NCI-H187 (cell line): ENCODE results near the gene ZBTB39.
"Not testable (repeated sequence)": the region's sequence is repeated elsewhere in the genome, so short reads cannot be mapped to it uniquely, and the experiment has no call there.

Source experiments
- DNase-seq, 2 experiments: peaks; one replicate each; lab custom pipeline; 2025; lab: John Stamatoyannopoulos, UW

ZBTB39 gene

GRCh38 chr12:56980268-56980667 lies 26.1 kb downstream of the ZBTB39 start:
- no peak for DNase-seq

DNA sequence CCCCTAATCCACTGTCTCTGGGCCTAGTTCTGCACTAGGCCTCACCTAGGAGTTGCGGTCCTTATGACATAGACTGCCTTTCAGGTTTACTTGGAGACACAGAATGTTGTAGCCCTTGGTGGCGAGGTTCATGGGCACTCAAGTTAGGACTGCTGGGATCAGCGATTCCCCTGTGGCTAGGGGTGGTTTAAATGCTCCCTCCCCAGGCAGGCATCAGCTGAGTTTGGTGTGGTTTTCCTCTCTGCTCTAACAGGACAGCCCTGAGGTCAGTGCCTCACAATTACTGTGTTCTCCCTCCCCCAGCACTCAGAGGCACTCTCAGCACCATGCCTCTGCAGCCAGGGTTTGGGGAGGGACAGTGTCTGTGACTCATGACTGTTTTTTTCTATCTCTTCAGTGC lies 26.7 kb downstream of the ZBTB39 start:
- DNase-seq = no peak

DNA sequence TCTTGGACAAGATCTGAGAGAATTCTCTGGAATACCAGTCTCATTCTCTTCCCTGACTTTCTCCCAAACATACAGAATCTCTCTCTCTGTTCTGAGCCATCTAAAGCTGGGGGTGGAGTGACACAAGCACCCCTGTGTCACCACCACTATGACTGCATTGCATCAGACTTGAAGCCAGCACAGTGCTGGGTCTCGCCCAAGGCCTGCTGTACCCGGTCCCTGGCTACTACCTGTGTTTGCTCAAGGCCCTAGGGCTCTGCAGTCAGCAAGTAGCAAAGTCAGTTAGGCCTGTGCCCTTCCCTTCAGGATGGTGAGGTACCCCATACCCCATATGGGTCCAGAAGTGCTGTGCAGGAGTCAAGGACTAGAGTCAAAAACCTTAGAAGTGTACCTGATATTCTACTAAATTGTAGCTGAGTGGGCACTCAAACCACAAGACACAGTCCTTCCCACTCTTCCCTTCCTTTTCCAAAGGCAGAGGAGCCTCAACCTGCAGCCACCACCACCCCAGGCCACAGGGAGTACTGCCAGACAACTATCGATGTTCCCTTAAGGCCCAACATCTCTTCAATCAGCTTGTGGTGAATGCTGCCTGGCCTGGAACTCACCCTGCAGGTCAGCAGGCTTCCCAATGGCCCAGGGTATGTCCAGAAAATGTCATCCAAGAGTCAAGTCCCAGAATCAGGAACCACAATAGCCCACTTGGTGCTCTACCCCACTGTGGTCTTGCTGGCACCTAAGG lies 27.8 kb downstream of the ZBTB39 start:
- DNase-seq = no peak

DNA sequence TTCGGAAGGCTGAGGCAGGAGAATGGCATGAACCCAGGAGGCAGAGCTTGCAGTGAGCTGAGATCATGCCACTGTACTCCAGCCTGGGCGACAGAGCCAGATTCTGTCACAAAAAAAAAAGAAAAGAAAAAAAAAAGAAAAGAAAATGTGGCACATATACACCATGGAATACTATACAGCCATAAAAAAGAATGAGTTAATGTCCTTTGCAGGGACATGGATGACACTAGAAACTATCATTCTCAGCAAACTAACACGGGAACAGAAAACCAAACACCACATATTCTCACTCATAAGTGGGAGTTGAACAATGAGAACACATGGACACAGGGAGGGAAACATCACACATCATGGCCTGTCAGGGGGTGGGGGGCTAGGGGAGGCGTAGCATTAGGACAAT lies 29.0 kb downstream of the ZBTB39 start:
- DNase-seq = not testable (repeated sequence)

DNA sequence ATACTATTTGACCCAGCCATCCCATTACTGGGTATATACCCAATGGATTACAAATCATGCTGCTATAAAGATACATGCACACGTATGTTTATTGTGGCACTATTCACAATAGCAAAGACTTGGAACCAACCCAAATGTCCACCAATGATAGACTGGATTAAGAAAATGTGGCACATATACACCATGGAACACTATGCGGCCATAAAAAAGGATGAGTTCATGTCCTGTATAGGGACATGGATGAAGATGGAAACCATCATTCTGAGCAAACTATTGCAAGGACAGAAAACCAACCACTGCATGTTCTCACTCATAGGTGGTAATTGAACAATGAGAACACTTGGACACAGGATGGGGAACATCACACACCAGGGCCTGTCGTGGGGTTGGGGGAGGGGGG lies 32.1 kb downstream of the ZBTB39 start:
- not testable (repeated sequence) for DNase-seq

DNA sequence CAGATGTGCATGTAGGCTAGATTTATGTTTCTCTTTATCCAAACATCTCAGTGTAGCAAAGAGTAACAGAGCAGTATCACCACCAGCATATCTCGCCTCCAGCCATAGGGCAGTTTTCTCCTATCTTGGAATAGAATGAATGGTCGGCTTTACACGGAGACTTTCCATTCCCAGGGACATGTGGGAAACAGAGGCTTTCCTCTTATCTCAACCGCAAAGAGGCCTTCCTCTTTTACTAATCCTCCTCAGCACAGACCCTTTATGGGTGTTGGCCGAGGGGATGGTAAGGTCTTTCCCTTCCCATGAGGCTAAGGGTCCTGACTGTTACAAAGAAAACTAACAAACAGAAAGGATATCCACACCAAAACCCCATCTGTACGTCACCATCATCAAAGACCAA lies 37.4 kb downstream of the ZBTB39 start:
- not testable (repeated sequence) for DNase-seq

DNA sequence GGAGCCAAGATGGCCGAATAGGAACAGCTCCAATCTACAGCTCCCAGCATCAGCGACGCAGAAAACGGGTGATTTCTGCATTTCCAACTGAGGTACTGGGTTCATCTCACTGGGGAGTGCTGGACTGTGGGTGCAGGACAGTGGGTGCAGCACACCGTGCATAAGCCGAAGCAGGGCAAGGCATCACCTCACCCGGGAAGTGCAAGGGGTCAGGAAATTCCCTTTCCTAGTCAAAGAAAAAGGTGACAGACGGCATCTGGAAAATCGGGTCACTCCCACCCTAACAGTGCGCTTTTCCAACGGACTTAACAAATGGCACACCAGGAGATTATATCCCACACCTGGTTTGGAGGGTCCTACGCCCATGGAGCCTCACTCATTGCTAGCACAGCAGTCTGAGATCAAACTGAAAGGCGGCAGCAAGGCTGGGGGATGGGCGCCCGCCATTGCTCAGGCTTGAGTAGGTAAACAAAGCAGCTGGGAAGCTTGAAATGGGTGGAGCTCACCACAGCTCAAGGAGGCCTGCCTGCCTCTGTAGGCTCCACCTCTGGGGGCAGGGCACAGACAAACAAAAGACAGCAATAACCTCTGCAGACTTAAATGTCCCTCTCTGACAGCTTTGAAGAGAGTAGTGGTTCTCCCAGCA lies 40.2 kb downstream of the ZBTB39 start:
- DNase-seq = not testable (repeated sequence)

DNA sequence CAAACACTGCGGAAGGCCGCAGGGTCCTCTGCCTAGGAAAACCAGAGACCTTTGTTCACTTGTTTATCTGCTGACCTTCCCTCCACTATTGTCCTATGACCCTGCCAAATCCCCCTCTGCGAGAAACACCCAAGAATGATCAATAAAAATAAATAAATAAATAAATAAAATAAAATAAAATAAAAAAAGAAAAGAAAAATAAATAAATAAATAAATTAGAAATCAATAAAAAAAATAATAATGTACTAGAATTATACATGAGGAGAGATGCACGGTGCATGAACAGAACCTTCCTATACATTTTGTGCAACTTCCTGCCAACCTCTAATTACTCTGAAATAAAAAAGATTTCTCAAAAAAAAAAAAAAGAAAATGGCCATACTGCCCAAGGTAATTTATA lies 41.2 kb downstream of the ZBTB39 start:
- not testable (repeated sequence) for DNase-seq

GRCh38 chr12:56963557-56963956 lies 42.8 kb downstream of the ZBTB39 start:
- DNase-seq = not testable (repeated sequence)

- DNase-seq = not testable (repeated sequence)
These were observed 44.1 kb downstream of the ZBTB39 start for GRCh38 chr12:56962247-56962646.

DNA sequence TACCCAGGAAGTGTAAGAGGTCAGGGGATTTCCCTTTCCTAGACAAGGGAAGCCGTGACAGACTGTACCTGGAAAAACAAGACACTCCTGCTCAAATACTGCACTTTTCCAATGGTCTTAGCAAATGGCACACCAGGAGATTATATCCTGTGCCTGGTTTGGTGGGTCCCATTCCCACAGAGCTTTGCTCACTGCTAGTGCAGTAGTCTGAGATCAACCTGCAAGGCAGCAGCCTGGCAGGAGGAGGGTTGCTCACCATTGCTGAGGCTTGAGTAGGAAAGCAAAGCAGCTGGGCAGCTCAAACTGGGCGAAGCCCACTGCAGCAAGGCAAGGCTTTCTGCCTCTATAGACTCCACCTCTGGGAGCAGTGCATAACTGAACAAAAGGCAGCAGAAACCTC lies 47.9 kb downstream of the ZBTB39 start:
- DNase-seq = no peak

DNA sequence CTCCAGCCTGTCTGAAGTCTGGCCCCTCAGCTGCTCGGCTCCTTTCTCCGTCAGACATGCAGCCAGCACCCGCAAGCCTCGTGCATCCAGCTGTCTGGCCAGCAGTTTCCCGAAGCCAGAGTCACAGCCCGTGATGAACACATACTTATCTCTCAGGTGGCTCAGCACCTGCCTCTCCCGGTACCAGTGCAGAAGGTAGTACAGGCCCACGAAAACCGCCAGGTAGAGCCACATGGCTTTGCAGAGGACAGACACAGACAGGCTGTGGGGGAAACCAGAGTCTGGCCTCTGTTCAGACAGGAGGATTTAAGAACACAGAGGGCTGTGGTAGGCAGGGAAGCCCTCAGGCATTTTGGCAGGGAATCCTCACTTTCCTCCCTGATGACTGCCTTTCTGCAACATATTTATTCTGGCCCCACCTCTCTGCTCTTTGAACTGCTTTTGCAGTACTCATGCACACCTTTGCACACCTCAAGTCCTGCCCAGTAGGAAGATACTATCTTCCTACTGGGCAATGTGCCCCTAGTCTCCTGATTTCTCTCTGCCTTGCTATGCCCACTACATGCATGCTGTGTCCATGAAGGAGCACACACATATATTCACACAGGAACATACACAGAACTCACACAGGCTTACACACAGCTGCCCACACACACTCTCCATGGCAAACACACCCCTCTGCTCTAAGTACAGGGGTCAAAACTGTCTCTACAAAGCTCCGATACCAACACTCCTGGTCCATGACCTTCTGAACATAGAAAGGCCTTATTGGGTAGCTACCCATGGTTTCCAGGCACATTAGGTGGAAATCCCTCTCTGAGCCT lies 48.9 kb downstream of the ZBTB39 start, which contains the start of gene RDH16:
RDH16 (minus strand) TSS at position 380 of the 824 bp plus-strand sequence; CDS start at position 234, 146 bp downstream.
- DNase-seq = no peak

- no peak for DNase-seq
These were observed 50.6 kb downstream of the ZBTB39 start for GRCh38 chr12:56955631-56956256.

DNA sequence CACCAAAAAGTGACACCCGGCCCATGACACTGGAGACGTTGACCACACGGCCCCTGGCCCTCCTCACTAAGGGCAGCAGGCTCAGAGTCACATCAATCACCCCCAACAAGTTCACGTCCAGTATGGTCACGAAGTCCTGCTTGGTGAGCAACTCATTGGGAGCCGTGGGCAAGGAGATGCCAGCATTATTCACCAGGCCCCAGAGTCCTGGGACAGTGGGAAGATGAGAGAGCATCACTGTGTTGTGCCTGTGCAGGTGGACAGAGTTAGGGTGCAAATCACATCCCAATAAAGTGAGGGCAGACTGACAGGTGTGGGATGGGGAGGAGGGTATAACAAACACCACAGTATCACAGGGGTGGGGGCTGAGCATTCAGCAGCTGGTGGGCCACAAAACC lies 51.4 kb downstream of the ZBTB39 start:
- DNase-seq = no peak

- no peak for DNase-seq
These were observed 52.0 kb downstream of the ZBTB39 start for GRCh38 chr12:56954057-56954957.

DNA sequence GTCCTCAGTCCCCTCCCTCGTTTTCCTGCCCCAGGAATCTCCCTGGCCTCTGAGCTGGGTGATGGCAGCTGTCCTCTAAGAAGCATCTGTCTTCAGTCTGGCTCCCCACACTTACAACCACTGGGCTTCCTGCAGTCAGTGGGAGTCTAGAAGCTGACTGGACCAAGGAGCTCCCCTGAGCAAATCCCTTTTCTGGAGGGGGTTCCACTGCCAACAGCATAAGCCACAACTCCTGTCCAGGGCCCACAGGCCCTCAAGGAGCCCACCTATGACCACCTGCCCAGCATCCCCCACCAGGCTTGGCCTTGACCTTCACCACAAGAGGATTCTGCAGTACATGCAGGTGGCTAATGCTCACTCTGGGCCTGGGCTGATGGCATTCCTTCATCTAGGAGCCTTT lies 53.0 kb downstream of the ZBTB39 start:
- DNase-seq = no peak

DNA sequence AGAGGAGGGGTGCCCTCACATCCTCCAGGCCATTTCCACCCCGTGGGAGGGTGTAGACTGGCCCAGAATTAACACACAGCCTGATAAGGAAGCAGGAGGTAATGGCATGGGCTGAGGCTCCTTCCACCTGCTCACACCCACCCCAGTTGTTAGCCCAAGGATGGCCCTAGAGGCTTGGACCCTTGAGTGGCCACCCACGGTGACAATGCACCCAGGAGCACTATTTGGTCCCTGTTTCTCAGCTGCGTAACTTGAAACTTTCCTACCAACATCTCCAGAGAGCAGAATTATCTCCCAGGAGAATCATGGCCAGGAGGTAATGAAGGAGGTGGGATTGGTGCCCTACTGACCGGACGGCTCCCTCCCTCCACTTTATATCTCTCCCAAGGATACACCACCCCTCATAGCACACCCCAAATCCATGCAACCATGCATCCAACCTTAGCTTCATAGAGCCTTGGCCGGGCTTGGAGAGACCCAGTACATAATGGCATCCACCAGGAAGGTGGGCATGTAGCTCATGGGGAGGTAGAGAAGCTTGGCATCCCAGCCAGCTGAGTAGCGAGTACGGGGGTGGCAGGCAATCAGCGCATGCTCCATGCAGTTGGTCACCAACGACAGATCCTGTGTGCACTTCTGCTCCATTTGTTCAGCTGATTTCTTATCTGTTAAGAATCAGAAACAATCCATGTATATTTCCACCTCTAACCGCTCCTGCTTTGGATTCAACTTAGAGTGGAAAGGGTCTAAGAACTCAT lies 54.6 kb downstream of the ZBTB39 start:
- no peak for DNase-seq

GRCh38 chr12:56948881-56949280 lies 57.5 kb downstream of the ZBTB39 start:
- DNase-seq = no peak
